H1 (cell line): Measurements from ENCODE around the gene PTPRD.

Experiments
- CHD2 ChIP-seq: IDR thresholded peaks from 2 replicates; pipeline ENCODE4 v1.6.1; 2012; ENCODE audit warnings: low read length, improper control_type of control experiment
- EZH2 ChIP-seq: fragments of 200-600 bp; sonication (generic); IDR thresholded peaks from 2 replicates; pipeline ENCODE4 v1.7.1; 2012; ENCODE audit warnings: low read depth, mild to moderate bottlenecking, moderate library complexity, low read length, inconsistent platforms; ENCODE audit not compliant: severe bottlenecking
- HDAC2 ChIP-seq, 2 experiments: fragments of 300-600 bp in 1 of 2; sonication (generic) in 1 of 2; IDR thresholded peaks; 2 replicates each; pipeline ENCODE4 v1.6.1; 2011 to 2012; ENCODE audit warnings: low read depth in 2 of 2, low read length in 2 of 2, mild to moderate bottlenecking in 2 of 2, moderate library complexity in 2 of 2, borderline replicate concordance in 1 of 2, inconsistent platforms in 1 of 2
- JUND ChIP-seq: IDR thresholded peaks from 2 replicates; pipeline ENCODE4 v1.6.1; 2011; ENCODE audit warnings: mild to moderate bottlenecking, improper control_type of control experiment, low read length
- NANOG ChIP-seq: IDR thresholded peaks from 2 replicates; pipeline ENCODE4 v1.6.1; 2011; ENCODE audit warnings: low read length, low read depth, mild to moderate bottlenecking, inconsistent platforms; ENCODE audit not compliant: insufficient read depth, poor library complexity, severe bottlenecking
- POLR2A ChIP-seq, 2 experiments: IDR thresholded peaks; 1 replicate in 1 of 2; 2 replicates in 1 of 2; pipeline ENCODE4 v1.6.1; 2011; ENCODE audit warnings: low read depth in 2 of 2, low read length in 2 of 2, mild to moderate bottlenecking in 2 of 2; ENCODE audit errors: control extremely low read depth in 1 of 2
- POLR2AphosphoS5 ChIP-seq: IDR thresholded peaks from 2 replicates; pipeline ENCODE4 v1.6.1; 2011; ENCODE audit warnings: low read depth, low read length
- TF ChIP-seq, protein P1 (sequence below), 3 experiments: IDR thresholded peaks; 1 replicate in 2 of 3; 2 replicates in 1 of 3; pipeline versions ENCODE4 v1.5.1 to v1.6.1; 2011; ENCODE audit warnings: low read length in 3 of 3, mild to moderate bottlenecking in 3 of 3, inconsistent platforms in 2 of 3, low read depth in 1 of 3, moderate library complexity in 1 of 3; ENCODE audit not compliant: insufficient read depth in 1 of 3; ENCODE audit errors: control extremely low read depth in 1 of 3
- TF ChIP-seq, protein P2 (sequence below): IDR thresholded peaks from 2 replicates; pipeline ENCODE4 v1.6.1; 2011; ENCODE audit warnings: low read depth, mild to moderate bottlenecking, low read length; ENCODE audit not compliant: insufficient read depth

DNA sequence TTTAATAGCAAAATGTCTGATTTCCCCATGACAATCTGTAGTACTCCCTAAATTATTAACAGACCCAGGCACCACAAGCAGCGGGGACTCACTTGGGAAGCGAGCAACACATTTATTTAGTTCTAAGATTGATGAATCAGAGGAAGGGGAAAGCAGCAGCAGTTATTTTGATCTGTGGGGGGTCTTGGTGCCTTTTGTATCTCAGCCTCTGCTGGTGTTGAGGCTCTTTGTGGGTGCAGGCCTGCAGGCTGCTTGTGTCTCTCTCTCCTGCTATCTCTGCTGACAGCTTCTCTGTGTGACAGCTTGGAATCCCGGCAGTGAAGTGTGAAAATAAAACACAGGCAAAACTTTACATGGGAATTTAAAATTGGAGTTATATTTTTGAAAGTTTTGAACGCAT lies 1935.1 kb downstream of the PTPRD start:
- TF ChIP-seq NANOG (no peak), EZH2 (no peak), POLR2A (IDR thresholded peaks at IDR 0.05; ENCODE audit: control extremely low read depth in 1 of 2, low read depth in 2 of 2, low read length in 2 of 2) (no peak), HDAC2 (IDR thresholded peaks at IDR 0.05; ENCODE audit: borderline replicate concordance in 1 of 2, low read depth in 2 of 2, low read length in 2 of 2) (no peak), CHD2 (no peak), JUND (no peak), POLR2AphosphoS5 (no peak)
- TF ChIP-seq, protein P1, sequence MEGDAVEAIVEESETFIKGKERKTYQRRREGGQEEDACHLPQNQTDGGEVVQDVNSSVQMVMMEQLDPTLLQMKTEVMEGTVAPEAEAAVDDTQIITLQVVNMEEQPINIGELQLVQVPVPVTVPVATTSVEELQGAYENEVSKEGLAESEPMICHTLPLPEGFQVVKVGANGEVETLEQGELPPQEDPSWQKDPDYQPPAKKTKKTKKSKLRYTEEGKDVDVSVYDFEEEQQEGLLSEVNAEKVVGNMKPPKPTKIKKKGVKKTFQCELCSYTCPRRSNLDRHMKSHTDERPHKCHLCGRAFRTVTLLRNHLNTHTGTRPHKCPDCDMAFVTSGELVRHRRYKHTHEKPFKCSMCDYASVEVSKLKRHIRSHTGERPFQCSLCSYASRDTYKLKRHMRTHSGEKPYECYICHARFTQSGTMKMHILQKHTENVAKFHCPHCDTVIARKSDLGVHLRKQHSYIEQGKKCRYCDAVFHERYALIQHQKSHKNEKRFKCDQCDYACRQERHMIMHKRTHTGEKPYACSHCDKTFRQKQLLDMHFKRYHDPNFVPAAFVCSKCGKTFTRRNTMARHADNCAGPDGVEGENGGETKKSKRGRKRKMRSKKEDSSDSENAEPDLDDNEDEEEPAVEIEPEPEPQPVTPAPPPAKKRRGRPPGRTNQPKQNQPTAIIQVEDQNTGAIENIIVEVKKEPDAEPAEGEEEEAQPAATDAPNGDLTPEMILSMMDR (IDR thresholded peaks at IDR 0.05; ENCODE audit: control extremely low read depth in 1 of 3, insufficient read depth in 1 of 3, low read depth in 1 of 3, low read length in 3 of 3): no peak
- TF ChIP-seq, protein P2, sequence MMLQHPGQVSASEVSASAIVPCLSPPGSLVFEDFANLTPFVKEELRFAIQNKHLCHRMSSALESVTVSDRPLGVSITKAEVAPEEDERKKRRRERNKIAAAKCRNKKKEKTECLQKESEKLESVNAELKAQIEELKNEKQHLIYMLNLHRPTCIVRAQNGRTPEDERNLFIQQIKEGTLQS: no peak
